ENCODE results near the gene NEDD9. TPM values are rescaled to one million over a fixed set of nuclear protein-coding genes. Genes with fewer than 3 reads are reported as not detected.

NEDD9 gene
- total RNA-seq, 4 donors from 2014 or later, result 51.7 to 136 (median 94.0) TPM

DNA sequence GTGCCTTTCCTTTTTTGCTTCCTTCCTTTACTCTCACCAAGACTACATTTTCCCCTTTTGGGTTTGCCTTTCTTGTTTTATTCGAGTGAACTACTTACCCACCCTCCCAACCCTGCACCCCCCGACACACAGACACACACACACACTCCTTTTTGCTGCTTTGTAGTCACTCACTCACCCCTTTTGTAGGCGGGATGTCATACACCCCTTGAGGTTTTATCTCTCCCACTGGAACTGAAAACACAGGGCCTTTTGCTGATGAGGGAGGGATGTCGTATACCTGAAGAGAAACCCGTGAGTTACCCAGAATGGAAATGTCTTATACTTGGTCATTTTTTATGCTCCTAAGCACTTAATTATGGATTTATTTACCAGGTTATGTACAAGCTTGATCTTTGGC is 40.3 kb downstream of the NEDD9 start:
- TF ChIP-seq, protein P1, sequence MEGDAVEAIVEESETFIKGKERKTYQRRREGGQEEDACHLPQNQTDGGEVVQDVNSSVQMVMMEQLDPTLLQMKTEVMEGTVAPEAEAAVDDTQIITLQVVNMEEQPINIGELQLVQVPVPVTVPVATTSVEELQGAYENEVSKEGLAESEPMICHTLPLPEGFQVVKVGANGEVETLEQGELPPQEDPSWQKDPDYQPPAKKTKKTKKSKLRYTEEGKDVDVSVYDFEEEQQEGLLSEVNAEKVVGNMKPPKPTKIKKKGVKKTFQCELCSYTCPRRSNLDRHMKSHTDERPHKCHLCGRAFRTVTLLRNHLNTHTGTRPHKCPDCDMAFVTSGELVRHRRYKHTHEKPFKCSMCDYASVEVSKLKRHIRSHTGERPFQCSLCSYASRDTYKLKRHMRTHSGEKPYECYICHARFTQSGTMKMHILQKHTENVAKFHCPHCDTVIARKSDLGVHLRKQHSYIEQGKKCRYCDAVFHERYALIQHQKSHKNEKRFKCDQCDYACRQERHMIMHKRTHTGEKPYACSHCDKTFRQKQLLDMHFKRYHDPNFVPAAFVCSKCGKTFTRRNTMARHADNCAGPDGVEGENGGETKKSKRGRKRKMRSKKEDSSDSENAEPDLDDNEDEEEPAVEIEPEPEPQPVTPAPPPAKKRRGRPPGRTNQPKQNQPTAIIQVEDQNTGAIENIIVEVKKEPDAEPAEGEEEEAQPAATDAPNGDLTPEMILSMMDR (IDR thresholded peaks at IDR 0.05; ENCODE audit: low read depth), result no peak

DNA sequence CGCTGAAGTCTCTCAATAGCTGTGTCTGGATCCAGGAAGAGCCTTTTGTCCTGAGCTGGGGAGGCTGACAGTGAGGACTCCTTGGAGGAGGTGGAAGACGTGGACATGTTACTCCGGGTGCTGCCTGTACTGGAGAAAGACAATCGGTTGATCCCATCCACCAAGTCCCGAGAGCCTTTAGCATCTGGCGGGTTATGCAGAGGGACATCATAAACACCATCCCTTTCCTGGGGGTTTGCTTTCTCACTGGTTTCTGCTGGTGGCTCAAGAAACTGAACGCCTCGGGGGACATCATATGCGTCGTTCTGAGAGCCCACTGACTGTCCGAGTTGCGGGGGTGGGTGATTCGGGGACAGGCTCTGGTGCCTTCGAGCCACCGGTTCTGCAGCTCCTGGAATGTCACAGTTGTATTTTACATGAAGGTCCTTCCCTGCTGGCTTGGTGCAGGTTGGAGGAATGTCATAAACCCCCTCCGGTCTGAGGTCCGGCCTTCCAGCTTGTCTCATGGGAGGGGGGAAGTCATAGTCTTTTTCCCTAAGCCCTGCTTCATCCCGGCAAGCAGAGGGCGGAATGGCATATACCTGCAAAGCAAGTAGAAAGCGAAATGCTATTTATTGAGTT is 41.7 kb downstream of the NEDD9 start:
- TF ChIP-seq, protein P1 (IDR thresholded peaks at IDR 0.05; ENCODE audit: low read depth), result no peak

DNA sequence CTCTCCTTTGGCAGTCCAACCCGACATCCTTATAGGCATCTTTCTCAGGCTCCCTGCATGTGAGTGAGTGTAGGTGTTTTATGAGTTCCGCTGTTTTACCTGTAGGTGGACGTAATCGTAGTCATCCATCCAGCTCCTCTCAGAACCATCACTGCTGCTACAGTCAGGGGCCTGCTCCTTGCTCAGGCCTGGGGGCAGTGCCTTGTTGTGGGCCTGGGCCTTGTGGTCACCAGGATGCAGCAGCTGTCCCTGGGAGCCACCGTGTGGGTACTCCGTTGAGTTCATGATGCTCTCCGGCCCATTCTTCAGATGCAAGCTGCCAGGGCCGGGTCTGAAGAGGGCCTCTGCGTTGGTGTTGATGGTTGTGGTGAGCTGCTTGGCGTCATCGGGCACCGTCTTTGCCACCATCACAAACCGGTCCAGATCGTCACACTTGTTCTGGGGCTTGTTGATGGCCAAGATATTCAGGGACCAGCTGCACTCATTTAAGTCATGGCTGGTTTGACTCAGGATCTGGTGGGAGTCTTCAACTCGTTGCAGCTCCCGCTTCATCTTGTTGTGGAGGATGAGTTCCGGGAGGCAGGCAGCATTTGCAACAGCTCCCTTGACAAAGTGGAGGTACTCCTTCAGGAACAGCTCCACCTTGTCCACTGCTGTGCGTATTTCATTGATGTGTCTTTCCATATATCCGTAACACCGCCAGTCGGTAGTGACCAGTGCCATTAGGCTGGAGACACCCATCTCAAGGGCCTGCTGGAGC is 42.4 kb downstream of the NEDD9 start:
- TF ChIP-seq, protein P1 (IDR thresholded peaks at IDR 0.05; ENCODE audit: low read depth), result no peak

DNA sequence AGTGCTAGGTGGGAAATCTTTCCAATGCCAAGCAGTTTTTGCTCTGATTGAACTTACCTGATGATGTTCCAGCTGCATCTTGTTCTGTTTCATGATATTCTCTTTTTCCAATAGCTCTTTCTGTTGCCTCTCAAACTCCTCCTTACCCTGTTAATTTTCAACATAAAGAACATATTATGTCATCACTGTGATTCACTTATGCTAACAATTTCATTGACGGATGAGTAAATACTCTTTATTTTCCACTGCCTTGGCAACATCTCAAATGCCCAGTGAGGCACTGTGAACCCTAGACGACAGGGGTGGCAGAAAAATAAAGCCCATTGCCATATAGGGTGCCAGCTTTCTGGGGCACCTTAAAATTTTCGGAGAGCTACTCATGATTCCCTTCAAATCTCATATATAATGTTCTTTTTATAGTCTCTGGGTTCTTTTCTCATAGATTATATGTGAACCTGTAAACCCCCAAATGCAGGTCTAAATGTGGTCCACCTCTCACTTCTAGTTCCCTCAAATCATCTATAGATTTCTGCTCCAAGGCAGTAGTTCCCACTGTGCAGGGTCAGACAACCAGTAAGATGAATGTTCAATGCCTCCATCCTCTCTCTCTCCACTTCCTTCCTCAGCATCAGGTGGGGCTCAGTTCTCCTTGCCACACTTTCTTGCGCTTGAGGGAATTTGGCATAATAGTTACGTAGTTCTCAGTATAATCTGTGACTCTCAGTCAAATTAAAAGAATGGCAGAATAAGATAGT is 44.1 kb downstream of the NEDD9 start:
- TF ChIP-seq, protein P1 (IDR thresholded peaks at IDR 0.05; ENCODE audit: low read depth), result no peak

DNA sequence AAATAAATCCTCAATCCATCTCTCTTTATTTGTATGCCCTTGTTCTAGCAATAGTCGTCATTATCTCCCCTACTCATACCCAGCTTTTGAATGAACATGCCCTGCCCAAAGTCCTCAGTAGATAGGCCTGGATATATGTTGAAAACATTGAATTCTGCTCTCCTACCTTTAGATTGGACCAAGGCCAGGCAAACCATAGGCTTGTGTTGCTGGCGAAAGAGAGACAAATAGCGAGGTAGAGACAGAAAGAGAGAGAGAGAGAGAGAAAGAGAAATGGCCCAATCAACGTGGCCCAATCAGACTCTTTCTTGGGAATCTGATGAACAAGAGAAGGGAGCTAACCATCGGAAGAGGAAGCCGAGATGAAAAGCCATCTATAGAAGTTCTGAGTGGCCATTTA is 45.2 kb downstream of the NEDD9 start:
- TF ChIP-seq, protein P1 (IDR thresholded peaks at IDR 0.05; ENCODE audit: low read depth), result no peak

DNA sequence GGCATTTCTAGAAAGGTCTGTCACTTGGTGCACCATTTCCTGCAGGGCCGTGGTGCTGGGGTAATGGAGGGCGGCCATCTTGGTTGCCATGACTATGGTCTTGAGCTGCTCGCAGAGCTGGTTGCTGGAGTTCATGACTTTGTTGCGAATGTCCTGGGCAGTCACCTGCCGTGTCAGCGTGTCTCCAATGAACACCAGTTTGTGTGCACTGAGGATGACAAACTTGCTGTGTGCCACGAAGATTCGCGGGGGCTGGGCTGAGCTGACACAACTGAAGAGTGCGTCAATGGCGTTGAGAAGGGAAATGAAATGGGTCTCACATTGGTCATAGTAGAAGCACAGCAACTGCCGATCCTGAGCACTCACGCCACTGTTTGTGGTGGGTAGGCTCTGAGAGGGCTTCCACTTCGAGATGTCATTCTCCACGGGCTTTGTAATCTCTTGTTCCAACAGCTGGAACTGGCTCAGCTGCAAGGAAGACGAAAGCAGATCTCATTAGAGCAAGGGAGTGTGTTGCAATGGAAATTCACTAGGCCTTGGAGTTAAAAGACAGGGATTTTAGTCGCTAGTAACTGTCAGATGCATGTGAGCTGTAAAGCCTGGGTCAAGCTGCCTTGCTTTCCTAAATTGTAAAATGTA is 47.1 kb downstream of the NEDD9 start:
- TF ChIP-seq, protein P1 (IDR thresholded peaks at IDR 0.05; ENCODE audit: low read depth), result no peak

Data from subcutaneous adipose tissue (tissue), 4 donors.